CD14-positive monocyte (primary cell): Measurements from ENCODE around the gene SSBP2. TPM values are rescaled to one million over a fixed set of nuclear protein-coding genes. Genes with fewer than 3 reads are reported as not detected.

ENCODE experiments used
- DNase-seq, 3 donors: peaks; one replicate each; pipeline ENCODE4 v3.0.0-alpha.2; 2011 to 2022
- H2AFZ ChIP-seq: 2 replicates; pipeline ENCODE4 v1.6.0; 2012; ENCODE audit warnings: mild to moderate bottlenecking, low read depth, low read length, inconsistent platforms; ENCODE audit not compliant: insufficient read depth, poor library complexity, severe bottlenecking
- H3K27ac ChIP-seq, 2 donors: 1 replicate in 1 of 2; 2 replicates in 1 of 2; pipeline ENCODE4 v1.5.1; 2012 to 2013; ENCODE audit warnings: low read length in 2 of 2, control low read depth in 1 of 2, inconsistent platforms in 1 of 2, low read depth in 1 of 2, mild to moderate bottlenecking in 1 of 2
- H3K27me3 ChIP-seq, 2 donors: one replicate each; pipeline versions ENCODE4 v1.6.0 to v1.6.1; 2011 to 2013; ENCODE audit warnings: low read length in 2 of 2; ENCODE audit not compliant: control insufficient read depth in 2 of 2, insufficient read depth in 2 of 2
- H3K36me3 ChIP-seq, 2 donors: replicated peaks in 1 of 2; 1 replicate in 1 of 2; 2 replicates in 1 of 2; pipeline versions ENCODE4 v1.5.1 to v1.6.1; 2012 to 2013; ENCODE audit warnings: low read length in 2 of 2, control low read depth in 1 of 2, inconsistent platforms in 1 of 2, mild to moderate bottlenecking in 1 of 2; ENCODE audit not compliant: insufficient read depth in 2 of 2, control insufficient read depth in 1 of 2
- H3K4me1 ChIP-seq, 2 donors: 1 replicate in 1 of 2; 2 replicates in 1 of 2; pipeline versions ENCODE4 v1.5.1 to v1.6.1; 2012 to 2013; ENCODE audit warnings: low read length in 2 of 2, control low read depth in 1 of 2, inconsistent platforms in 1 of 2, mild to moderate bottlenecking in 1 of 2, moderate library complexity in 1 of 2; ENCODE audit not compliant: insufficient read depth in 2 of 2, control insufficient read depth in 1 of 2
- H3K4me2 ChIP-seq: replicated peaks from 2 replicates; pipeline ENCODE3; 2012; ENCODE audit warnings: low read length, moderate library complexity, mild to moderate bottlenecking; ENCODE audit not compliant: poor library complexity, severe bottlenecking; ENCODE audit errors: extremely low read depth
- H3K4me3 ChIP-seq, 3 experiments: fragments of 200-600 bp in 1 of 3; sonication (generic) in 1 of 3; replicated peaks in 1 of 3; 1 replicate in 2 of 3; 2 replicates in 1 of 3; pipeline ENCODE4 v1.5.1; 2011 to 2013; ENCODE audit warnings: low read length in 3 of 3, mild to moderate bottlenecking in 3 of 3, control low read depth in 2 of 3, low read depth in 2 of 3, inconsistent platforms in 1 of 3, moderate library complexity in 1 of 3
- H3K79me2 ChIP-seq: 2 replicates; pipeline ENCODE4 v1.6.0; 2012; ENCODE audit warnings: mild to moderate bottlenecking, control low read depth, inconsistent platforms, low read length, moderate library complexity; ENCODE audit not compliant: insufficient read depth
- H3K9ac ChIP-seq: 2 replicates; pipeline ENCODE4 v1.6.0; 2017; ENCODE audit warnings: low read length, mild to moderate bottlenecking; ENCODE audit not compliant: insufficient read depth, poor library complexity, severe bottlenecking
- H3K9me3 ChIP-seq, 2 donors: replicated peaks in 1 of 2; 1 replicate in 1 of 2; 2 replicates in 1 of 2; pipeline versions ENCODE4 v1.5.1 to v1.6.1; 2012 to 2013; ENCODE audit warnings: low read length in 2 of 2, control low read depth in 1 of 2; ENCODE audit not compliant: control insufficient read depth in 1 of 2, insufficient read depth in 1 of 2
- H4K20me1 ChIP-seq: 2 replicates; pipeline ENCODE4 v1.6.0; 2012; ENCODE audit warnings: mild to moderate bottlenecking, low read length, control low read depth, moderate library complexity; ENCODE audit not compliant: insufficient read depth
- H3K27ac Mint-ChIP-seq, 7 donors: one replicate each; pipeline ENCODE4 v1.8.0; 2020; ENCODE audit warnings: mild to moderate bottlenecking in 7 of 7, mixed read lengths in 7 of 7, moderate library complexity in 6 of 7, inconsistent platforms in 2 of 7
- H3K27me3 Mint-ChIP-seq, 3 donors: one replicate each; pipeline ENCODE4 v1.8.0; 2021 to 2022; ENCODE audit warnings: low read depth in 3 of 3, mild to moderate bottlenecking in 3 of 3, mixed read lengths in 3 of 3, moderate library complexity in 3 of 3, inconsistent platforms in 1 of 3
- H3K36me3 Mint-ChIP-seq, 2 donors: one replicate each; pipeline ENCODE4 v1.8.0; 2020; ENCODE audit warnings: mixed read lengths in 2 of 2, inconsistent platforms in 1 of 2, mild to moderate bottlenecking in 1 of 2
- H3K4me1 Mint-ChIP-seq: one replicate; pipeline ENCODE4 v1.8.0; 2020; ENCODE audit warnings: mild to moderate bottlenecking, mixed read lengths
- H3K4me3 Mint-ChIP-seq, 2 donors: one replicate each; pipeline ENCODE4 v1.8.0; 2020; ENCODE audit warnings: mild to moderate bottlenecking in 2 of 2, mixed read lengths in 2 of 2, moderate library complexity in 1 of 2
- H3K9me3 Mint-ChIP-seq, 7 donors: one replicate each; pipeline ENCODE4 v1.8.0; 2020 to 2022; ENCODE audit warnings: mixed read lengths in 7 of 7, mild to moderate bottlenecking in 6 of 7, moderate library complexity in 6 of 7, inconsistent platforms in 2 of 7
- WGBS: methylation state at CpG from one replicate; pipeline ENCODE4 v1.1.5; 2013; ENCODE audit warnings: missing lambda C conversion rate; ENCODE audit not compliant: insufficient coverage; 5-methylcytosine and 5-hydroxymethylcytosine counted together
- intact Hi-C, 2 donors: fragments of 100-400 bp; cut with micrococcal nuclease; formaldehyde crosslinking; loops; one replicate each; pipeline versions ENCODE4 v1.15.0 to v1.15.1; 2023
- polyA plus RNA-seq, 3 donors: library from polyadenylated mRNA; depleted of rRNA in 1 of 3; unstranded in 2 of 3; stranded (reverse) in 1 of 3; fragments of 300-500 nt in 2 of 3; fragments of >200 nt in 1 of 3; fragmentation: Illumina TruSeq in 2 of 3; gene quantifications; 1 replicate in 2 of 3; 2 replicates in 1 of 3; pipeline ENCODE4 v1.2.3, GENCODE V29; 2012 to 2021
- TF ChIP-seq, protein P1 (sequence below): fragments of 200-600 bp; IDR thresholded peaks from one replicate; pipeline ENCODE4 v1.8.0; 2022; ENCODE audit warnings: antibody characterized with exemption, mild to moderate bottlenecking

Gene SSBP2
- polyA plus RNA-seq, 3 donors = 29.1 to 55.2 (median 53.4) TPM

DNA sequence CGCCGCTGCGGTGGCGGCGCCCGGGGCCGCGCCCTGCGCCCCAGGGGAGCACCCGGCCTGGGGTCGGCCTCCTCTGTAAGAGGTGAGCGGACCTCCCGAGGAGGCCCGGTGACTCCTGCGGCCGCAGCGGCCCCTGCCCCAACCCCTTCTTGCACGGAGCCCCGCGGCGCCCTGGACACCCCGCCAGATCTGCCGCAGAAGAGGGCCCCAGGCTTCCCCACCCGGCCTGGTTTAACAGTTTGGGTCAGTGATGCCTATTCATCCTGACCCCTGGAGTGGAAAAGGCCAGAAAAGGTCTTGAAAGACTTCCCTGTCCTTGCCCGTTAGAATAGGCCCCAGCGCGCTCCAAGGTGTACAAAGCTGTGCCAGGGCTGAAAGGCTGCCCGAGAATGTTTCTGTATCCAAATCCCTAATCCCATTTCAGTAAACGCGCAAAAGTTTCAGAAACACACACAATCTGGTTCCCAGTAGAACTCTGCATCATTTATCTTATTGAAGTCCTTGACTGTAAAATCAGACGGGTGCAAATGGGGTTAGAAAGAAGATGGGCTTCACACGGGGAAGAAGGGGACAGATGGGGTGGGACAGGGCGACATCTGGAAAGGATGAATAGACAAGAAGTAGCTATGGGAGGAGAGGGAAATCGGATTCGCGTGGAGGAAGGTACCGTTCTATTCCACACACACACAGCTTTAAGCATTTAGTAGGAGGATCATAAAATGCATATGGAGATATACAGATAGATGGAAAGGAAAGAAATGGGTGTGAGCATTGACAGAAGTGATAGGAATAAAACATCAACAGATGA lies 1.1 kb upstream of the SSBP2 start:
- TF ChIP-seq, protein P1, sequence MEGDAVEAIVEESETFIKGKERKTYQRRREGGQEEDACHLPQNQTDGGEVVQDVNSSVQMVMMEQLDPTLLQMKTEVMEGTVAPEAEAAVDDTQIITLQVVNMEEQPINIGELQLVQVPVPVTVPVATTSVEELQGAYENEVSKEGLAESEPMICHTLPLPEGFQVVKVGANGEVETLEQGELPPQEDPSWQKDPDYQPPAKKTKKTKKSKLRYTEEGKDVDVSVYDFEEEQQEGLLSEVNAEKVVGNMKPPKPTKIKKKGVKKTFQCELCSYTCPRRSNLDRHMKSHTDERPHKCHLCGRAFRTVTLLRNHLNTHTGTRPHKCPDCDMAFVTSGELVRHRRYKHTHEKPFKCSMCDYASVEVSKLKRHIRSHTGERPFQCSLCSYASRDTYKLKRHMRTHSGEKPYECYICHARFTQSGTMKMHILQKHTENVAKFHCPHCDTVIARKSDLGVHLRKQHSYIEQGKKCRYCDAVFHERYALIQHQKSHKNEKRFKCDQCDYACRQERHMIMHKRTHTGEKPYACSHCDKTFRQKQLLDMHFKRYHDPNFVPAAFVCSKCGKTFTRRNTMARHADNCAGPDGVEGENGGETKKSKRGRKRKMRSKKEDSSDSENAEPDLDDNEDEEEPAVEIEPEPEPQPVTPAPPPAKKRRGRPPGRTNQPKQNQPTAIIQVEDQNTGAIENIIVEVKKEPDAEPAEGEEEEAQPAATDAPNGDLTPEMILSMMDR = no peak
- Mint-ChIP-seq H3K36me3 (no peaks in the 10 kb centered on the region), H3K9me3 (peaks cover 0 to 2% (median 0%) of the 10 kb centered on the region in 7 donors), H3K4me3 (peak overlapping the region; percentile 89 to 91), H3K27me3 (peaks cover 2 to 13% (median 5%) of the 10 kb centered on the region in 3 donors), H3K4me1 (peaks cover 26% of the 10 kb centered on the region), H3K27ac (peak overlapping the region; percentile 73 to 92 (median 80))
- WGBS = 10% methylated on average over 28 of the region's 37 CpGs
- Histone ChIP-seq H3K9me3 (no peaks in the 10 kb centered on the region), H3K4me2 (peak overlapping the region; percentile 85), H3K79me2 (peaks cover 24% of the 10 kb centered on the region), H3K9ac (peak overlapping the region; percentile 90), H4K20me1 (peaks cover 14% of the 10 kb centered on the region), H3K27me3 (peaks cover 4 to 5% of the 10 kb centered on the region in 2 donors), H3K27ac (peak overlapping the region; percentile 86 to 88), H3K4me3 (peak overlapping the region; percentile 63 to 85 (median 68)), H2AFZ (peak overlapping the region; percentile 91), H3K36me3 (no peaks in the 10 kb centered on the region), H3K4me1 (peaks cover 12 to 18% of the 10 kb centered on the region in 2 donors)
- intact Hi-C loops = loop anchor here (1.0 to 10.0 kb wide), 5 partner anchors 99 to 423 kb away; partner anchors contain the start of gene ATG10 (in 1 of the 2)
- peak in 1 of 3 donors; percentile 15 for DNase-seq

DNA sequence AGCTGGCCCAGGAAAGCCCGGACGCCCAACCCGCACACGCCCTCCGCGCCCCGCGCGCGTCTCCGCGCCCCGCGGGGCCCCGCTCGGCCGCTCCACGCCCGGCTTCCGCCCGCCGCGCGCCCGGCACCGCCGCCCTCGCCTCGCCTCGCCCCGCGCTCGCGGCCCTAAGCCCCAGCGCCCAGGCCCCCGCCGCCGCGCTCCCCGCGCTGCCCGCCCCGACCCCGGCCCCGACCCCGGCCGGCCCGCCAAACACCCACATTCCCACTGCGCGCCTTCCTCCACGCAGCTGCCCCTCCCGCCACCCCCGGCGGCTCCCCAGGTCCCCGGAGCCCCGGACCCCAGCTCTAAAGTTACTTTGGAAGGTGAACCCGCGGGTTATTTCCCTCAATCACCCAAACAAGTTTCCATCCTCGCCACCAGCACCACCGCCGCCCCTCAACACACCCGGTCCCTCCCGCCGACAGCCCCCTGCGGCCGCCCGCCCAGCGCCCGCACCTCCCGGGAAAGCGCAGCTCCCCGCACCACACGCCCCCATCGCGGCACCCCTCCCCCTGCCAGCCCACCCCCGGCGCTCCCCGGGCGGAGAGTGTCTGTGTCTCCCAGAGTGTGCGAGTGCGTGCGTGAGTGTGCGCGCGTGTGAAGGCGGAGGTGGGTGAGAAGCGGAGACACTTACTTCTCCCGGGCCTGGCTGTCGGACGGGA lies 439 bp downstream of the SSBP2 start:
- under 1% methylated on average over 66 of the region's 90 CpGs for WGBS
- Histone ChIP-seq H3K9ac (peak overlapping the region; percentile 85), H4K20me1 (peaks cover 26% of the 10 kb centered on the region), H2AFZ (peak overlapping the region; percentile 84), H3K4me3 (peak overlapping the region; percentile 83 to 88 (median 85)), H3K36me3 (no peaks in the 10 kb centered on the region), H3K9me3 (no peaks in the 10 kb centered on the region), H3K27ac (peak overlapping the region; percentile 30 to 88), H3K27me3 (peaks cover 4 to 5% of the 10 kb centered on the region in 2 donors), H3K4me1 (peaks cover 12 to 18% of the 10 kb centered on the region in 2 donors), H3K79me2 (peaks cover 34% of the 10 kb centered on the region), H3K4me2 (peak overlapping the region; percentile 85)
- DNase-seq = peak in 2 of 3 donors; percentile 27 to 29
- Mint-ChIP-seq H3K27me3 (peaks cover 2 to 13% (median 5%) of the 10 kb centered on the region in 3 donors), H3K9me3 (peaks cover 0 to 2% (median 0%) of the 10 kb centered on the region in 7 donors), H3K4me1 (peaks cover 28% of the 10 kb centered on the region), H3K27ac (peak overlapping the region; percentile 59 to 94 (median 90)), H3K36me3 (no peaks in the 10 kb centered on the region), H3K4me3 (peak overlapping the region; percentile 91 to 93)
- intact Hi-C loops = loop anchor here (1.0 to 10.0 kb wide), 5 partner anchors 101 to 424 kb away; partner anchors contain the start of gene ATG10 (in 1 of the 2)
- TF ChIP-seq, protein P1 = no peak
